WTC11 (cell line): Measurements from ENCODE around the gene DCAF6. TPM values are rescaled to one million over a fixed set of nuclear protein-coding genes. Genes with fewer than 3 reads are reported as not detected.
A peak's percentile ranks its signal among the peaks of the same experiment; 100 is the strongest.

Source experiments
- ATAC-seq: fragments of 200-7000 bp; cut with Tn5 transposase; 2 replicates; pipeline ENCODE4 v1.10.0; 2021; ENCODE audit warnings: mild to moderate bottlenecking, moderate library complexity
- CTCF ChIA-PET: fragments of 300-600 bp; sonication (Branson Sonifier 250); formaldehyde crosslinking; loops from one replicate; lab custom pipeline; 2021; ENCODE audit warnings: antibody characterized with exemption; lab: Charles Lee
- POLR2A ChIA-PET: fragments of 350-600 bp; sonication (Branson Sonifier 250); formaldehyde crosslinking; loops from one replicate; lab custom pipeline; 2021; ENCODE audit warnings: antibody characterized with exemption; lab: Charles Lee
- DNase-seq: peaks from one replicate; pipeline ENCODE4 v3.0.0; 2021; ENCODE audit warnings: low spot score
- H3K27ac Mint-ChIP-seq: 2 replicates; pipeline ENCODE4 v1.8.0; 2021; ENCODE audit warnings: mixed read lengths
- H3K27me3 Mint-ChIP-seq: 2 replicates; pipeline ENCODE4 v1.8.0; 2021; ENCODE audit warnings: low read depth, mild to moderate bottlenecking, moderate library complexity, mixed read lengths
- H3K36me3 Mint-ChIP-seq: 2 replicates; pipeline ENCODE4 v1.8.0; 2021; ENCODE audit warnings: mixed read lengths
- H3K4me1 Mint-ChIP-seq: 2 replicates; pipeline ENCODE4 v1.8.0; 2022; ENCODE audit warnings: mixed read lengths
- H3K4me3 Mint-ChIP-seq: 2 replicates; pipeline ENCODE4 v1.8.0; 2021; ENCODE audit warnings: mild to moderate bottlenecking, moderate library complexity, mixed read lengths
- H3K9me3 Mint-ChIP-seq: 2 replicates; pipeline ENCODE4 v1.8.0; 2021; ENCODE audit warnings: mixed read lengths
- ATF6 ChIP-seq: sonication (generic); formaldehyde crosslinking; IDR thresholded peaks from 2 replicates; pipeline ENCODE4 v1.8.1; 2023; ENCODE audit warnings: mild to moderate bottlenecking, missing genetic modification reagents
- CBFB ChIP-seq: sonication (generic); formaldehyde crosslinking; IDR thresholded peaks from 2 replicates; pipeline ENCODE4 v1.8.1; 2022; ENCODE audit warnings: mild to moderate bottlenecking, low read depth, missing genetic modification reagents
- E2F4 ChIP-seq: sonication (generic); formaldehyde crosslinking; IDR thresholded peaks from 2 replicates; pipeline ENCODE4 v1.8.1; 2022; ENCODE audit warnings: low read depth, mild to moderate bottlenecking, moderate library complexity, missing genetic modification reagents, borderline replicate concordance
- E2F5 ChIP-seq: sonication (generic); formaldehyde crosslinking; IDR thresholded peaks from 2 replicates; pipeline ENCODE4 v1.8.1; 2022; ENCODE audit warnings: mild to moderate bottlenecking, moderate library complexity, missing genetic modification reagents
- ELF4 ChIP-seq: sonication (generic); formaldehyde crosslinking; IDR thresholded peaks from 2 replicates; pipeline ENCODE4 v1.8.1; 2022; ENCODE audit warnings: low read depth, mild to moderate bottlenecking, moderate library complexity, missing genetic modification reagents
- ERG ChIP-seq: fragments of 250-450 bp; sonication (Bioruptor Pico); IDR thresholded peaks from 2 replicates; pipeline ENCODE4 v1.8.0; 2021; ENCODE audit warnings: mild to moderate bottlenecking
- MAX ChIP-seq: sonication (generic); formaldehyde crosslinking; IDR thresholded peaks from 2 replicates; pipeline ENCODE4 v1.8.0; 2022; ENCODE audit warnings: mild to moderate bottlenecking, missing genetic modification reagents
- MXD4 ChIP-seq: fragments of 250-450 bp; sonication (Bioruptor Pico); IDR thresholded peaks from 2 replicates; pipeline ENCODE4 v1.8.0; 2021; ENCODE audit warnings: mild to moderate bottlenecking, moderate library complexity, borderline replicate concordance
- MYBL2 ChIP-seq: sonication (generic); formaldehyde crosslinking; IDR thresholded peaks from 2 replicates; pipeline ENCODE4 v1.8.1; 2023; ENCODE audit warnings: mild to moderate bottlenecking, moderate library complexity, missing genetic modification reagents
- NR3C1 ChIP-seq: sonication (generic); formaldehyde crosslinking; conservative IDR thresholded peaks from 2 replicates; pipeline ENCODE4 v1.8.1; 2023; ENCODE audit warnings: low read depth, mild to moderate bottlenecking, missing genetic modification reagents
- RELA ChIP-seq: sonication (generic); formaldehyde crosslinking; IDR thresholded peaks from 2 replicates; pipeline ENCODE4 v1.8.1; 2022; ENCODE audit warnings: missing genetic modification reagents, mild to moderate bottlenecking, borderline replicate concordance
- SOX15 ChIP-seq: fragments of 250-450 bp; sonication (Bioruptor Pico); IDR thresholded peaks from 2 replicates; pipeline ENCODE4 v1.9.0; 2021; ENCODE audit warnings: mild to moderate bottlenecking
- TCF7 ChIP-seq: sonication (generic); formaldehyde crosslinking; IDR thresholded peaks from 2 replicates; pipeline ENCODE4 v1.8.0; 2022; ENCODE audit warnings: mild to moderate bottlenecking, low read depth, missing genetic modification reagents, moderate library complexity
- ZNF263 ChIP-seq: sonication (generic); formaldehyde crosslinking; IDR thresholded peaks from 2 replicates; pipeline ENCODE4 v1.8.1; 2022; ENCODE audit warnings: low read depth, mild to moderate bottlenecking, moderate library complexity, missing genetic modification reagents
- ZNF416 ChIP-seq: fragments of 250-450 bp; sonication (Bioruptor Pico); IDR thresholded peaks from 2 replicates; pipeline ENCODE4 v1.9.0; 2021; ENCODE audit warnings: mild to moderate bottlenecking, inconsistent platforms
- ZNF532 ChIP-seq: fragments of 250-450 bp; sonication (Bioruptor Pico); IDR thresholded peaks from 2 replicates; pipeline ENCODE4 v1.9.0; 2021; ENCODE audit warnings: mild to moderate bottlenecking, borderline replicate concordance
- total RNA-seq: library from RNA; stranded (reverse); gene quantifications from 3 replicates; pipeline ENCODE4 v1.2.3, GENCODE V29; 2021
- TF ChIP-seq, protein P1 (sequence below): fragments of 250-450 bp; sonication (Bioruptor Pico); IDR thresholded peaks from 2 replicates; pipeline ENCODE4 v1.9.0; 2021; ENCODE audit warnings: mild to moderate bottlenecking
- TF ChIP-seq, protein P2 (sequence below): sonication (generic); formaldehyde crosslinking; IDR thresholded peaks from 2 replicates; pipeline ENCODE4 v1.8.1; 2023; ENCODE audit warnings: mild to moderate bottlenecking, missing genetic modification reagents

Gene DCAF6
- total RNA-seq, 1 experiment from 2014 or later, result 13.5 TPM

- TF ChIP-seq CBFB (CRISPR knock-in tag) (no peak), ZNF416 (CRISPR knock-in tag) (no peak), E2F4 (CRISPR knock-in tag) (no peak), TCF7 (no peak), MAX (no peak), ATF6 (no peak), E2F5 (no peak), NR3C1 (CRISPR knock-in tag) (no peak), SOX15 (CRISPR knock-in tag) (no peak), MYBL2 (CRISPR knock-in tag) (no peak), RELA (CRISPR knock-in tag) (no peak), ERG (CRISPR knock-in tag) (no peak), ZNF263 (CRISPR knock-in tag) (no peak), ELF4 (no peak), ZNF532 (no peak), MXD4 (CRISPR knock-in tag) (no peak)
- TF ChIP-seq, protein P1, sequence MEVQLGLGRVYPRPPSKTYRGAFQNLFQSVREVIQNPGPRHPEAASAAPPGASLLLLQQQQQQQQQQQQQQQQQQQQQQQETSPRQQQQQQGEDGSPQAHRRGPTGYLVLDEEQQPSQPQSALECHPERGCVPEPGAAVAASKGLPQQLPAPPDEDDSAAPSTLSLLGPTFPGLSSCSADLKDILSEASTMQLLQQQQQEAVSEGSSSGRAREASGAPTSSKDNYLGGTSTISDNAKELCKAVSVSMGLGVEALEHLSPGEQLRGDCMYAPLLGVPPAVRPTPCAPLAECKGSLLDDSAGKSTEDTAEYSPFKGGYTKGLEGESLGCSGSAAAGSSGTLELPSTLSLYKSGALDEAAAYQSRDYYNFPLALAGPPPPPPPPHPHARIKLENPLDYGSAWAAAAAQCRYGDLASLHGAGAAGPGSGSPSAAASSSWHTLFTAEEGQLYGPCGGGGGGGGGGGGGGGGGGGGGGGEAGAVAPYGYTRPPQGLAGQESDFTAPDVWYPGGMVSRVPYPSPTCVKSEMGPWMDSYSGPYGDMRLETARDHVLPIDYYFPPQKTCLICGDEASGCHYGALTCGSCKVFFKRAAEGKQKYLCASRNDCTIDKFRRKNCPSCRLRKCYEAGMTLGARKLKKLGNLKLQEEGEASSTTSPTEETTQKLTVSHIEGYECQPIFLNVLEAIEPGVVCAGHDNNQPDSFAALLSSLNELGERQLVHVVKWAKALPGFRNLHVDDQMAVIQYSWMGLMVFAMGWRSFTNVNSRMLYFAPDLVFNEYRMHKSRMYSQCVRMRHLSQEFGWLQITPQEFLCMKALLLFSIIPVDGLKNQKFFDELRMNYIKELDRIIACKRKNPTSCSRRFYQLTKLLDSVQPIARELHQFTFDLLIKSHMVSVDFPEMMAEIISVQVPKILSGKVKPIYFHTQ (CRISPR knock-in tag), result no peak
- TF ChIP-seq, protein P2, sequence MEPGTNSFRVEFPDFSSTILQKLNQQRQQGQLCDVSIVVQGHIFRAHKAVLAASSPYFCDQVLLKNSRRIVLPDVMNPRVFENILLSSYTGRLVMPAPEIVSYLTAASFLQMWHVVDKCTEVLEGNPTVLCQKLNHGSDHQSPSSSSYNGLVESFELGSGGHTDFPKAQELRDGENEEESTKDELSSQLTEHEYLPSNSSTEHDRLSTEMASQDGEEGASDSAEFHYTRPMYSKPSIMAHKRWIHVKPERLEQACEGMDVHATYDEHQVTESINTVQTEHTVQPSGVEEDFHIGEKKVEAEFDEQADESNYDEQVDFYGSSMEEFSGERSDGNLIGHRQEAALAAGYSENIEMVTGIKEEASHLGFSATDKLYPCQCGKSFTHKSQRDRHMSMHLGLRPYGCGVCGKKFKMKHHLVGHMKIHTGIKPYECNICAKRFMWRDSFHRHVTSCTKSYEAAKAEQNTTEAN (CRISPR knock-in tag), result no peak
- Mint-ChIP-seq H3K4me3 (no peak overlapping the region), H3K27ac (peak overlapping the region; percentile 55), H3K36me3 (peaks cover 6% of the 10 kb centered on the region; the same call in 1 of the 2 replicates), H3K27me3 (no peaks in the 10 kb centered on the region), H3K9me3 (no peaks in the 10 kb centered on the region), H3K4me1 (peaks cover 17% of the 10 kb centered on the region)
- DNase-seq (no peak), ATAC-seq (no peak)
- POLR2A ChIA-PET, result no interaction called here
- CTCF ChIA-PET, result no interaction called here
Measured at GRCh38 chr1:167984886-167985489, 48.5 kb downstream of the DCAF6 start.
